ENCODE measurements around the gene HPS3. TPM values are rescaled to one million over a fixed set of nuclear protein-coding genes. Genes with fewer than 3 reads are reported as not detected.

HPS3 gene
- total RNA-seq, 2 experiments from 2014 or later: 26.2 to 38.8 TPM

DNA sequence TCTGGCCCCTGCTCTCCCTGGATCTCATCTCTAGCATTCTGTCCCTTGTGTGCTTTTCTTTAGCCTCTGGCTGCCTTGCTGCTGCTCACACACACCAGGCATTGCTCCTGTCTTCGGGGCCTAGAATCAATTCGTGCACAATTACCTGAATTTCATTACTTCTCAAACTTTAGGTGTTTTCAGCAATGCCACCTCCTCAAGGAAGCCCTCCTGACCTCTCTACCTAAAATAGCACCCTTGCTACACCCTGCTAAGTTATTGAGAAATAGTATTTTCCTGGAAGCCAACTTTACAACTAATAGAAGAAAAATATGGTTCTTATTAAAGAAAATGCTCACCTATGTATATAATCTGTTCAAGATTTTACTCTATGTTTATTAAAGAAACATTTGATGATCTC is 51.7 kb downstream of the HPS3 start:
- no peak overlapping the region for H3K4me2 ChIP-seq (ENCODE audit: low read length)
- ChIA-PET CTCF (ENCODE audit: unreplicated experiment) (no interaction called here), POLR2A (no interaction called here)
- intact Hi-C loops (cut with micrococcal nuclease; ENCODE audit: unreplicated experiment): no loop called here
- no peak for TF ChIP-seq EZH2phosphoT487 (IDR thresholded peaks at IDR 0.05; ENCODE audit: borderline replicate concordance, low read depth, low read length)
- TF ChIP-seq, protein P1, sequence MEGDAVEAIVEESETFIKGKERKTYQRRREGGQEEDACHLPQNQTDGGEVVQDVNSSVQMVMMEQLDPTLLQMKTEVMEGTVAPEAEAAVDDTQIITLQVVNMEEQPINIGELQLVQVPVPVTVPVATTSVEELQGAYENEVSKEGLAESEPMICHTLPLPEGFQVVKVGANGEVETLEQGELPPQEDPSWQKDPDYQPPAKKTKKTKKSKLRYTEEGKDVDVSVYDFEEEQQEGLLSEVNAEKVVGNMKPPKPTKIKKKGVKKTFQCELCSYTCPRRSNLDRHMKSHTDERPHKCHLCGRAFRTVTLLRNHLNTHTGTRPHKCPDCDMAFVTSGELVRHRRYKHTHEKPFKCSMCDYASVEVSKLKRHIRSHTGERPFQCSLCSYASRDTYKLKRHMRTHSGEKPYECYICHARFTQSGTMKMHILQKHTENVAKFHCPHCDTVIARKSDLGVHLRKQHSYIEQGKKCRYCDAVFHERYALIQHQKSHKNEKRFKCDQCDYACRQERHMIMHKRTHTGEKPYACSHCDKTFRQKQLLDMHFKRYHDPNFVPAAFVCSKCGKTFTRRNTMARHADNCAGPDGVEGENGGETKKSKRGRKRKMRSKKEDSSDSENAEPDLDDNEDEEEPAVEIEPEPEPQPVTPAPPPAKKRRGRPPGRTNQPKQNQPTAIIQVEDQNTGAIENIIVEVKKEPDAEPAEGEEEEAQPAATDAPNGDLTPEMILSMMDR (conservative IDR thresholded peaks at IDR 0.05; ENCODE audit: low read length): no peak
- no peak for DNase-seq (ENCODE audit: low spot score)
- no peak overlapping the region for H3K27ac ChIP-seq (ENCODE audit: low read depth, low read length, poor library complexity, severe bottlenecking)
- H3K9me2 ChIP-seq (ENCODE audit: insufficient read depth, low read length): no peaks in the 10 kb centered on the region
- H3K79me2 ChIP-seq (ENCODE audit: insufficient read depth, low read depth, low read length): no peaks in the 10 kb centered on the region
- no peak overlapping the region for H2AFZ ChIP-seq (ENCODE audit: low read length)
- no peak overlapping the region for H3K4me3 ChIP-seq (ENCODE audit: low read depth, low read length, poor library complexity, severe bottlenecking)
- no peaks in the 10 kb centered on the region; the same call in 1 of the 2 replicates for H3K36me3 ChIP-seq (ENCODE audit: insufficient read depth, low read length)
- H3K4me1 ChIP-seq (ENCODE audit: insufficient read depth, low read length, poor library complexity, severe bottlenecking): no peaks in the 10 kb centered on the region
- H3K9me3 ChIP-seq (ENCODE audit: low read length): no peaks in the 10 kb centered on the region
- BruUV-seq (replicated peaks): no TSS peak
- H4K20me1 ChIP-seq (ENCODE audit: insufficient read depth, low read length): no peaks in the 10 kb centered on the region

DNA sequence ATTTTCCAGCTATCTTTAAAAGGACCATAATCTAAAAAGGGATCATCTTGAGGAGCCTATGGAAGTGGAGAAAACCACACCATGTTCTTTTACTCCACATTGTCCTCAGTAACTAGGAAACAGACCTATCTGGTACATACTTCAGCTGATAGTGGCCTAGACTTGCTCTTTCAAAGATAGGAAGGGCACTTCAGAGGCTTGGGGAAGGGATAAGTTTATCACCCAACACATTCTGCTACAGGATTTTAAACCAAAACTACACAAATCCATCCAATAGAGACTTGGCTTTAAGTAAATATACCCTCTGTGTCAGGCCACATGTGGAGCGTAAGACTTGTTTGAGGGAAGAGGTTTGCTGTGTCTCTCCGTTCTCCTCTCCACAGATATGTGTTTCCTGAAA is 56.8 kb downstream of the HPS3 start:
- POLR2A ChIA-PET: no interaction called here
- DNase-seq (ENCODE audit: low spot score): no peak
- intact Hi-C loops (cut with micrococcal nuclease; ENCODE audit: unreplicated experiment): no loop called here
- H3K4me3 ChIP-seq (ENCODE audit: low read depth, low read length, poor library complexity, severe bottlenecking): no peak overlapping the region
- H3K9me3 ChIP-seq (ENCODE audit: low read length): no peaks in the 10 kb centered on the region
- H2AFZ ChIP-seq (ENCODE audit: low read length): no peak overlapping the region
- H3K36me3 ChIP-seq (ENCODE audit: insufficient read depth, low read length): no peaks in the 10 kb centered on the region
- CTCF ChIA-PET (ENCODE audit: unreplicated experiment): no interaction called here
- no peaks in the 10 kb centered on the region for H3K4me1 ChIP-seq (ENCODE audit: insufficient read depth, low read length, poor library complexity, severe bottlenecking)
- no peaks in the 10 kb centered on the region for H4K20me1 ChIP-seq (ENCODE audit: insufficient read depth, low read length)
- no peaks in the 10 kb centered on the region for H3K79me2 ChIP-seq (ENCODE audit: insufficient read depth, low read depth, low read length)
- no peak overlapping the region for H3K27ac ChIP-seq (ENCODE audit: low read depth, low read length, poor library complexity, severe bottlenecking)
- no peak overlapping the region for H3K4me2 ChIP-seq (ENCODE audit: low read length)
- H3K9me2 ChIP-seq (ENCODE audit: insufficient read depth, low read length): no peaks in the 10 kb centered on the region
- no peak for TF ChIP-seq EZH2phosphoT487 (IDR thresholded peaks at IDR 0.05; ENCODE audit: borderline replicate concordance, low read depth, low read length)
- TF ChIP-seq, protein P1 (conservative IDR thresholded peaks at IDR 0.05; ENCODE audit: low read length): no peak
- BruUV-seq (replicated peaks): no TSS peak

DNA sequence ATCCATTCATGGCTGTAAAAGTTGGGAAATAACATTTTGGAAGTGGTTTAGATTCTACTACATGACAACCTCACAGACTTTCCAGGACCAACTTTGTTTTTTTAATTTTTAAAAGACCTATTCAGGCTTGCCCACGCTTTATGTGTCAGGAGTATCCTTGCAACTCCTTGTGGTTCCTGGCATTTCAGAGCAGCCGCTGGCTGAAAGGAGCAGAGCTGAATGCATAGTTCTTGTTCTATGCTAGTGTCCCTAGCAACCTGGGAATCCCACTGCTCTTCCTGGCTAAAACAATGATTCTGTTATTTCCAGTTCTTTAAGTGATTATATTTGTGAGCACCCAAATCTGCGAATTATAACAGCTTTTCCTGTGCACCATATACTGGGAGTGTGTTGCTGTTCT is 57.3 kb downstream of the HPS3 start:
- CTCF ChIA-PET (ENCODE audit: unreplicated experiment): no interaction called here
- Histone ChIP-seq H3K36me3 (ENCODE audit: insufficient read depth, low read length) (no peaks in the 10 kb centered on the region), H3K79me2 (ENCODE audit: insufficient read depth, low read depth, low read length) (no peaks in the 10 kb centered on the region), H3K9me2 (ENCODE audit: insufficient read depth, low read length) (no peaks in the 10 kb centered on the region), H3K4me2 (ENCODE audit: low read length) (no peak overlapping the region), H4K20me1 (ENCODE audit: insufficient read depth, low read length) (no peaks in the 10 kb centered on the region), H2AFZ (ENCODE audit: low read length) (no peak overlapping the region), H3K4me3 (ENCODE audit: low read depth, low read length, poor library complexity, severe bottlenecking) (no peak overlapping the region), H3K27ac (ENCODE audit: low read depth, low read length, poor library complexity, severe bottlenecking) (no peak overlapping the region), H3K9me3 (ENCODE audit: low read length) (no peaks in the 10 kb centered on the region), H3K4me1 (ENCODE audit: insufficient read depth, low read length, poor library complexity, severe bottlenecking) (no peaks in the 10 kb centered on the region)
- DNase-seq (ENCODE audit: low spot score): no peak
- intact Hi-C loops (cut with micrococcal nuclease; ENCODE audit: unreplicated experiment): no loop called here
- TF ChIP-seq, protein P1 (conservative IDR thresholded peaks at IDR 0.05; ENCODE audit: low read length): no peak
- TF ChIP-seq EZH2phosphoT487 (IDR thresholded peaks at IDR 0.05; ENCODE audit: borderline replicate concordance, low read depth, low read length): no peak
- POLR2A ChIA-PET: interaction anchor here (0.7 kb wide), 2 partner anchors 41 to 106 kb away, joined by 3 read pairs; no protein-coding TSS in a partner anchor
- no TSS peak for BruUV-seq (replicated peaks)

All from OCI-LY7 (cell line).